ENCODE data around the gene MAPK8IP3. TPM values are rescaled to one million over a fixed set of nuclear protein-coding genes. Genes with fewer than 3 reads are reported as not detected.

The MAPK8IP3 gene
- total RNA-seq, 1 donor from 2014 or later = 28.5 TPM

- Histone ChIP-seq H3K4me3 (no peak overlapping the region), H3K27me3 (no peaks in the 10 kb centered on the region), H2AFZ (replicated peaks) (no peak overlapping the region), H3K4me2 (no peak overlapping the region), H3K4me1 (peaks cover 22% of the 10 kb centered on the region), H3F3A (ENCODE audit: low read depth) (peaks cover 35% of the 10 kb centered on the region), H3K79me2 (ENCODE audit: low read depth) (peaks cover 40% of the 10 kb centered on the region), H3K9ac (no peak overlapping the region), H4K20me1 (ENCODE audit: low read depth) (peaks cover 45% of the 10 kb centered on the region), H3K27ac (no peak overlapping the region), H3K9me3 (ENCODE audit: low read depth) (no peaks in the 10 kb centered on the region), H3K36me3 (no peaks in the 10 kb centered on the region)
- DNase-seq (ENCODE audit: low spot score) = no peak
- TF ChIP-seq EZH2phosphoT487 (IDR thresholded peaks at IDR 0.05) (no peak), CTCF (IDR thresholded peaks at IDR 0.05) (no peak), EZH2 (IDR thresholded peaks at IDR 0.05) (no peak)
- Mint-ChIP-seq H3K27me3 (ENCODE audit: insufficient read depth, low read depth) (peaks cover 7% of the 10 kb centered on the region), H3K27ac (no peak overlapping the region), H3K36me3 (peaks cover 29% of the 10 kb centered on the region), H3K4me3 (peak overlapping the region; percentile 86), H3K4me1 (peaks cover 28% of the 10 kb centered on the region), H3K9me3 (no peaks in the 10 kb centered on the region)
These were observed 29.3 kb upstream of the MAPK8IP3 start for GRCh38 chr16:1676661-1677060.

GRCh38 chr16:1677339-1677738 lies 28.7 kb upstream of the MAPK8IP3 start:
- Mint-ChIP-seq H3K4me3 (peak overlapping the region; percentile 86), H3K9me3 (no peaks in the 10 kb centered on the region), H3K27ac (no peak overlapping the region), H3K4me1 (peaks cover 32% of the 10 kb centered on the region), H3K27me3 (ENCODE audit: insufficient read depth, low read depth) (peaks cover 7% of the 10 kb centered on the region), H3K36me3 (peaks cover 23% of the 10 kb centered on the region)
- TF ChIP-seq CTCF (IDR thresholded peaks at IDR 0.05) (no peak), EZH2phosphoT487 (IDR thresholded peaks at IDR 0.05) (no peak), EZH2 (IDR thresholded peaks at IDR 0.05) (no peak)
- Histone ChIP-seq H3K36me3 (no peaks in the 10 kb centered on the region), H4K20me1 (ENCODE audit: low read depth) (peaks cover 52% of the 10 kb centered on the region), H3K27ac (no peak overlapping the region), H3K79me2 (ENCODE audit: low read depth) (peaks cover 47% of the 10 kb centered on the region), H3K4me1 (peaks cover 25% of the 10 kb centered on the region), H3K9ac (no peak overlapping the region), H3F3A (ENCODE audit: low read depth) (peaks cover 35% of the 10 kb centered on the region), H3K4me2 (peak overlapping the region; percentile 89), H3K27me3 (no peaks in the 10 kb centered on the region), H3K9me3 (ENCODE audit: low read depth) (no peaks in the 10 kb centered on the region), H3K4me3 (peak overlapping the region; percentile 92), H2AFZ (replicated peaks) (no peak overlapping the region)
- peak; percentile 11 for DNase-seq (ENCODE audit: low spot score)

GRCh38 chr16:1677942-1678499 lies 28.0 kb upstream of the MAPK8IP3 start, which contains the start of gene JPT2:
Gene JPT2 (plus strand): TSS chr16:1678279. CDS start chr16:1678313, 34 bp downstream.
- Histone ChIP-seq H3K79me2 (ENCODE audit: low read depth) (peaks cover 54% of the 10 kb centered on the region), H4K20me1 (ENCODE audit: low read depth) (peaks cover 59% of the 10 kb centered on the region), H3K36me3 (no peaks in the 10 kb centered on the region), H3K4me1 (peaks cover 25% of the 10 kb centered on the region), H3K4me3 (peak within 1 kb of the TSS; percentile 92), H2AFZ (replicated peaks) (peak within 1 kb of the TSS; percentile 9), H3K9me3 (ENCODE audit: low read depth) (no peaks in the 10 kb centered on the region), H3F3A (ENCODE audit: low read depth) (peaks cover 35% of the 10 kb centered on the region), H3K9ac (peak within 1 kb of the TSS; percentile 81), H3K27me3 (no peaks in the 10 kb centered on the region), H3K27ac (no peak within 1 kb of the TSS), H3K4me2 (peak within 1 kb of the TSS; percentile 90)
- Mint-ChIP-seq H3K36me3 (peaks cover 20% of the 10 kb centered on the region), H3K27me3 (ENCODE audit: insufficient read depth, low read depth) (peaks cover 8% of the 10 kb centered on the region), H3K9me3 (no peaks in the 10 kb centered on the region), H3K4me3 (peak within 1 kb of the TSS; percentile 97), H3K27ac (peak within 1 kb of the TSS; percentile 57), H3K4me1 (peaks cover 32% of the 10 kb centered on the region)
- no peak for TF ChIP-seq EZH2 (IDR thresholded peaks at IDR 0.05)
- TF ChIP-seq EZH2phosphoT487 (IDR thresholded peaks at IDR 0.05) = no peak
- no peak for TF ChIP-seq CTCF (IDR thresholded peaks at IDR 0.05)
- peak; percentile 99 for DNase-seq (ENCODE audit: low spot score)

All from neural progenitor cell (in vitro differentiated cells).